ENCODE measurements around the gene STARD10. TPM values are rescaled to one million over a fixed set of nuclear protein-coding genes. Genes with fewer than 3 reads are reported as not detected.
A peak's percentile ranks its signal among the peaks of the same experiment; 100 is the strongest.
"Not testable (repeated sequence)": the region's sequence is repeated elsewhere in the genome, so short reads cannot be mapped to it uniquely, and the experiment has no call there.

The STARD10 gene
- total RNA-seq, 3 donors from 2014 or later: 177 to 472 (median 306) TPM

DNA sequence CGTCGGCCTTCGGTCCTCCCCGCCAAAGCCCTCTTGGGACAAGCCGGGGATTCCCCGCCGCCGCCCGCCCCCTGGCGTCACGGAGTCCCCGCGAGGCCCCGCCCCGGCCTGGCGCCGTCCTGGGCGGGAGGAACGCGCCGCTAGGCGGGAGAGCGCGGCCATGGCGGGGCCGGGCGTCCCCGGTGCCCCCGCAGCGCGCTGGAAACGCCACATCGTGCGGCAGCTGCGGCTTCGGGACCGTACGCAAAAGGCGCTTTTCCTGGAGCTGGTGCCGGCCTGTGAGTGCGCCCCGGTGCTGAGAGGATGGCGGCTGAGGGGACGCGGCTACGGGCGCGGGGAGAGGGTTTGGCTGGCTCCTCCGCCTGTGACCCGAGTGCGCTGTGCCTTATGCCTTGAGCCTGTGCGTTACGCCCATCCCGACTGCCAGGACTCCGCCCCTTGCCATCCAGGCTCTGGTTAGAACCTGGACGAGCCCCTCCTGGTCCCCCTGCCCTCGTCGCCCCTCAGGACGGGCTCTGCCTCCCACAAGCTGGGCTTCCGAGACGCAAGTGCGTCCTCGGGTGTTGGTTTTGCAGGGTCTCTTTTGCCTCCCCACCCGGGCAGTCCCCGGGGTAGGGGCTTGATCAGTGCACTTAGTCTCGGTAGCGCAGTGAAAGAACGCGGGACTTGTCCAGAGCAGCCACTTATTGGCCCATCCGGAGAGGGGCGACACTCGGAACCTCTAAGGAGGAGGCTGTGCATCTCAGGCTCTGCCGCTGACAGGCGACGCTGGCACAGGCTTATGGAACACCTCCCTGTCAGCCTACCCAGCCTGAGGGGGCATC is 20.7 kb upstream of the STARD10 start, which contains the start of gene ATG16L2:
Gene ATG16L2 (plus strand): TSS at position 126 of the 824 bp plus-strand sequence. CDS start 35 bp downstream, at position 161.
- H3K4me1 ChIP-seq (ENCODE audit: low read depth): peaks cover 27% of the 10 kb centered on the region
- intact Hi-C loops (cut with DNase I, micrococcal nuclease): no loop called here
- ATAC-seq: peak; percentile 92
- H3K9me3 ChIP-seq: no peaks in the 10 kb centered on the region
- DNase-seq: peak; percentile 87 to 95 (median 93)
- TF ChIP-seq, protein P1, sequence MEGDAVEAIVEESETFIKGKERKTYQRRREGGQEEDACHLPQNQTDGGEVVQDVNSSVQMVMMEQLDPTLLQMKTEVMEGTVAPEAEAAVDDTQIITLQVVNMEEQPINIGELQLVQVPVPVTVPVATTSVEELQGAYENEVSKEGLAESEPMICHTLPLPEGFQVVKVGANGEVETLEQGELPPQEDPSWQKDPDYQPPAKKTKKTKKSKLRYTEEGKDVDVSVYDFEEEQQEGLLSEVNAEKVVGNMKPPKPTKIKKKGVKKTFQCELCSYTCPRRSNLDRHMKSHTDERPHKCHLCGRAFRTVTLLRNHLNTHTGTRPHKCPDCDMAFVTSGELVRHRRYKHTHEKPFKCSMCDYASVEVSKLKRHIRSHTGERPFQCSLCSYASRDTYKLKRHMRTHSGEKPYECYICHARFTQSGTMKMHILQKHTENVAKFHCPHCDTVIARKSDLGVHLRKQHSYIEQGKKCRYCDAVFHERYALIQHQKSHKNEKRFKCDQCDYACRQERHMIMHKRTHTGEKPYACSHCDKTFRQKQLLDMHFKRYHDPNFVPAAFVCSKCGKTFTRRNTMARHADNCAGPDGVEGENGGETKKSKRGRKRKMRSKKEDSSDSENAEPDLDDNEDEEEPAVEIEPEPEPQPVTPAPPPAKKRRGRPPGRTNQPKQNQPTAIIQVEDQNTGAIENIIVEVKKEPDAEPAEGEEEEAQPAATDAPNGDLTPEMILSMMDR (IDR thresholded peaks at IDR 0.05): peak; percentile 25
- no peaks in the 10 kb centered on the region for H3K36me3 ChIP-seq (ENCODE audit: low read depth)
- peak within 1 kb of the TSS; percentile 81 for H3K4me3 ChIP-seq

DNA sequence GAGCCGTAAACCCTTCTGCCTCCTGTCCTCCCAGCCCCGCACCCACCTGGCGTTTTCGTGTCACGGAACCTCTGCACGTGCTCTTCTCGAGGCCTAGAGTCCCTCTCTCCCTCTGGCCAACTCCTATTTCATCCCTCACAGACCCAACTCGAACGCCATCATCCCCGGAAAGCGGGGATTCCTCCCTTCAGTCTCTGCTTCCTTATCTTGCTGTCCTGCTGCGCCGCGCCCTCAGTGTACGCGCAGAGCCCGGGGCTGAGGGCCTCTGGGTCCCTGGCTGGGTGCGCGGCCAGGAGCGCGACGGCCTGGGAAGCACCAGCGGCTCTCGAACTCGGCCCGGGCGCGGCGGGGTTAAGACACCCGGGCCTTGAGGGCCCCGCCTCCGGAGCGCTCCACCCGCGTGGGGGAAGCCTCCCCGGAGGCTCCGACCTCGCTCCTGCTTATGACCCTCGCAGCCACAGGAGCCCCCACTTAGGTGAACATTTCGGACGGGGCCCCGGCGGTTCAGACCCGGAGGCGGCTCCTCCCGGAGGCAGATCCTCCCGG is 20.0 kb upstream of the STARD10 start:
- TF ChIP-seq, protein P1 (IDR thresholded peaks at IDR 0.05): no peak
- H3K36me3 ChIP-seq (ENCODE audit: low read depth): no peaks in the 10 kb centered on the region
- intact Hi-C loops (cut with DNase I, micrococcal nuclease): no loop called here
- peak in 2 of 3 donors; percentile 87 to 91 for DNase-seq
- no peaks in the 10 kb centered on the region for H3K9me3 ChIP-seq
- H3K4me3 ChIP-seq: peak overlapping the region; percentile 81
- peaks cover 27% of the 10 kb centered on the region for H3K4me1 ChIP-seq (ENCODE audit: low read depth)
- ATAC-seq: peak; percentile 85

DNA sequence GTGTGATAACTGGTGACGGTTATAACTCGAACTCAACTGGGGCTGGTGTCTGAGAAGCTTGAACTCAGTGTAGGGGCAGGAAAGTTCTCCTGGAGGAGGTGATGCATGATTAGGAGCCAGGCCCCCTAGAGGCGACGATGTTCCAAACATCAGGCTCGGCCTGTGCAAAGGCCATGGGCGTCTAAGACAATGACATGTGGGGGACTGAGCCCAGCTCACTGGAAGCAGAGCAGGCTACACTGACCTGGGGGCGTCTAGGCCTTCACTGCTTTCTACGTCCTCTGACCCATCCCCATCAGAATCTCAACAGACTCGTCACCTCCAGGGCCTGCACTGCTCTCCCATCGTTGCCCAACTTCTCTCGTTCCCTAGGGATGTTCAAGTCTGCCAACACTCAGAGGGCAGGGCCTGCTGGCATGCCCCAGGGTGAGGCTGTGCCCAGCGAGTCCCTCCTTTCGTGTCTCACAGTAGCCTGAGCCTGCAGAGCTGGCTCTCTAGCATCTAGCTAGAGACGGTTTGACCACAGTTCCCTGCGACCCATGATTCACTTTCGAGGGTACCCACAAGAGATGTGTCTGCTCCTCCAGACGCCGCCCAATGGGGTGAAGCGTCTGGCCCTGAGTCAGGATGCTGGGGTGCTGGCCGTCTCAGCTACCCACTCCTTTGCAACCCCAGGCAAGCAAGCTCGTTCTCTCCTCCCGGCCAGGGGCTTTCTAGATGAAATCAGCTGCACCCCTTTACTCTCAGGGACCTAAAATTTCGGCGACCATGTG is 19.3 kb upstream of the STARD10 start:
- Histone ChIP-seq H3K4me3 (peak overlapping the region; percentile 81), H3K36me3 (ENCODE audit: low read depth) (no peaks in the 10 kb centered on the region), H3K4me1 (ENCODE audit: low read depth) (peaks cover 27% of the 10 kb centered on the region), H3K9me3 (no peaks in the 10 kb centered on the region)
- DNase-seq (peak; percentile 72 to 78 (median 74)), ATAC-seq (peak; percentile 41)
- intact Hi-C loops (cut with DNase I, micrococcal nuclease): no loop called here
- TF ChIP-seq, protein P1 (IDR thresholded peaks at IDR 0.05): no peak

DNA sequence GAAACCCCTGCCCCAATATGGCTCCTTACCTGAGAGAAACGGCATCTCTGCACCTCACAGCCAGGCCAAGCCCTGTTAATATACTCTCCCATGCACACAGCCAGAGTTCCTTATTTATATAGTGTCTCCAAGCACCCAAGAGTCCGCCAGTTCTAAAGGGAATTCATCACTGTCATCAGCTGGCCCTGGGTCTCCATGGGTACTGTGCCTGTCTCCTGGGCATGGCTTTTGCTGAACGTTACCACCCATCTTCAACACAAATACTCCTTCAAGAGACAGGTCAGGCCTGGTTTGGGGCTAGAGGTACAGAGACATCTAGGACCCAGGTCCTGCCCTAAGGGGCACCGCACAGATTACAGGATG is 18.7 kb upstream of the STARD10 start:
- Histone ChIP-seq H3K36me3 (ENCODE audit: low read depth) (no peaks in the 10 kb centered on the region), H3K4me3 (no peak overlapping the region), H3K4me1 (ENCODE audit: low read depth) (peaks cover 27% of the 10 kb centered on the region), H3K9me3 (no peaks in the 10 kb centered on the region)
- TF ChIP-seq, protein P1 (IDR thresholded peaks at IDR 0.05): no peak
- intact Hi-C loops (cut with DNase I, micrococcal nuclease): no loop called here
- ATAC-seq (no peak), DNase-seq (no peak)

DNA sequence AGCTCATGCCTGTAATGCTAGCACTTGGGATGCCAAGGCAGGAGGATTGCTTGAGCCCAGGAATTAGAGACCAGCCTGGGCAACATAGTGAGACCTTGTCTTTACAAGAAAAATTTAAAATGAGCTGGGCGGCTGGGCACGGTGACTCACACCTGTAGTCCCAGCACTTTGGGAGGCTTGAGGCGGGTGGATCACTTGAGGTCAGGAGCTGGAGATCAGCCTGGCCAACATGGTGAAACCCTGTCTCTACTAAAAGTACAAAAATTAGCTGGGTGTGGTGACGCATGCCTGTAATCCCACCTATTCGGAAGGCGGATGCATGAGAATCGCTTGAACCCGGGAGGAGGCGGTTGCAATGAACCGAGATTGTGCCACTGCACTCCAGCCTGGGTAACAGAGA is 17.8 kb upstream of the STARD10 start:
- H3K4me3 ChIP-seq; ATAC-seq; intact Hi-C loops (cut with DNase I, micrococcal nuclease): not testable (repeated sequence)

More for the DNA sequence above, 17.8 kb upstream of the STARD10 start:
- H3K36me3 ChIP-seq (ENCODE audit: low read depth); DNase-seq; H3K9me3 ChIP-seq: not testable (repeated sequence)
- H3K4me1 ChIP-seq (ENCODE audit: low read depth): peaks cover 24% of the 10 kb centered on the region
